ENCODE measurements around the gene PDGFB.

PDGFB gene

GRCh38 chr22:39283322-39284141 is 38.8 kb upstream of the PDGFB start:
- peak; percentile 89 for DNase-seq (ENCODE audit: low spot score)
- H3K27ac ChIP-seq = peak overlapping the region; percentile 49 to 83
- H3K4me3 ChIP-seq = no peak overlapping the region
- no peak for TF ChIP-seq CTCF (IDR thresholded peaks at IDR 0.05)

- no peak for TF ChIP-seq CTCF (IDR thresholded peaks at IDR 0.05)
- Histone ChIP-seq H3K4me3 (no peak overlapping the region), H3K27ac (peak overlapping the region; percentile 49 to 83)
- no peak for DNase-seq (ENCODE audit: low spot score)
Observed at GRCh38 chr22:39282645-39283321, 38.0 kb upstream of the PDGFB start.

GRCh38 chr22:39281126-39281525 is 36.3 kb upstream of the PDGFB start:
- no peak overlapping the region for H3K4me3 ChIP-seq
- no peak for TF ChIP-seq CTCF (IDR thresholded peaks at IDR 0.05)
- DNase-seq (ENCODE audit: low spot score) = no peak
- no peak overlapping the region for H3K27ac ChIP-seq

GRCh38 chr22:39280250-39280649 is 35.5 kb upstream of the PDGFB start:
- Histone ChIP-seq H3K4me3 (no peak overlapping the region), H3K27ac (no peak overlapping the region)
- DNase-seq (ENCODE audit: low spot score) = no peak
- TF ChIP-seq CTCF (IDR thresholded peaks at IDR 0.05) = no peak

GRCh38 chr22:39279170-39279850 is 34.5 kb upstream of the PDGFB start:
- no peak for DNase-seq (ENCODE audit: low spot score)
- Histone ChIP-seq H3K4me3 (no peak overlapping the region), H3K27ac (no peak overlapping the region)
- TF ChIP-seq CTCF (IDR thresholded peaks at IDR 0.05) = no peak

- H3K4me3 ChIP-seq = no peak overlapping the region
- no peak for TF ChIP-seq CTCF (IDR thresholded peaks at IDR 0.05)
- no peak for DNase-seq (ENCODE audit: low spot score)
- H3K27ac ChIP-seq = no peak overlapping the region
Observed at GRCh38 chr22:39278040-39278439, 33.3 kb upstream of the PDGFB start.

Data from coronary artery (tissue), 2 donors.